ENCODE results near the gene AHCYL1.

DNA sequence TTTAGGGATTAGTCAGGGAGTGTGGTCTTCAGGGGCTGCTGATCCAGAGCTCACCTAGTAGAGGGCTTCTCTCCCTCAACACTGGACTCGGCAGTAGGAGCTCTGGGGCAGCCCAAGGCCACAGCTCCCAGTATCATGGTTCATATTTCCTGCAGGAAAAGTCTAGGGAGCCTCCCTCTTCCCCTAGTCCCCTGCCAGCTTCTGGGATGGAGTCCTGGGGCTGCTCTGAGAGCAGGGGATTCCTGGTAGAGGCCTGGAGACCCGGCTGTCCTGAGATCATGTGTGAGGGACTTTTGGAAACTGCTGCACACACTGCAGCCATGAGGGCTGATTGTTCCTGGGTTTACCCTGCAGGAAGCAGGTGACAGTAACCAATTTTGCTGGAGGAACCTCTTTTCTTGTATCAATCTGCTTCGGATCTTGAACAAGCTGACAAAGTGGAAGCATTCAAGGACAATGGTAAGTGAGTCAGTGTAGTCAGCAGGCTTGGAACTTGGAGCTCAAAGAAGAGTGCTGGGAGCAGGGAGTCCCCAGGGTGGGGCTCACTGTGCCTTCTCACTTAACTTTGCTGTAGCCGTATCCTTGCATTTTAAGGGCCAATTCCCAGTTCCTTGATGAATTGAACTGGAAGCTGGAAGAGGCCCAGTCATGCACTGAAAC is 66.2 kb downstream of the AHCYL1 start:
- TF ChIP-seq, protein P1, sequence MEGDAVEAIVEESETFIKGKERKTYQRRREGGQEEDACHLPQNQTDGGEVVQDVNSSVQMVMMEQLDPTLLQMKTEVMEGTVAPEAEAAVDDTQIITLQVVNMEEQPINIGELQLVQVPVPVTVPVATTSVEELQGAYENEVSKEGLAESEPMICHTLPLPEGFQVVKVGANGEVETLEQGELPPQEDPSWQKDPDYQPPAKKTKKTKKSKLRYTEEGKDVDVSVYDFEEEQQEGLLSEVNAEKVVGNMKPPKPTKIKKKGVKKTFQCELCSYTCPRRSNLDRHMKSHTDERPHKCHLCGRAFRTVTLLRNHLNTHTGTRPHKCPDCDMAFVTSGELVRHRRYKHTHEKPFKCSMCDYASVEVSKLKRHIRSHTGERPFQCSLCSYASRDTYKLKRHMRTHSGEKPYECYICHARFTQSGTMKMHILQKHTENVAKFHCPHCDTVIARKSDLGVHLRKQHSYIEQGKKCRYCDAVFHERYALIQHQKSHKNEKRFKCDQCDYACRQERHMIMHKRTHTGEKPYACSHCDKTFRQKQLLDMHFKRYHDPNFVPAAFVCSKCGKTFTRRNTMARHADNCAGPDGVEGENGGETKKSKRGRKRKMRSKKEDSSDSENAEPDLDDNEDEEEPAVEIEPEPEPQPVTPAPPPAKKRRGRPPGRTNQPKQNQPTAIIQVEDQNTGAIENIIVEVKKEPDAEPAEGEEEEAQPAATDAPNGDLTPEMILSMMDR (IDR thresholded peaks at IDR 0.05): no peak
- TF ChIP-seq EP300 (IDR thresholded peaks at IDR 0.05) (no peak), POLR2AphosphoS5 (IDR thresholded peaks at IDR 0.05) (no peak)
